OCI-LY7 (cell line): ENCODE measurements around the gene PHACTR1. TPM values are rescaled to one million over a fixed set of nuclear protein-coding genes. Genes with fewer than 3 reads are reported as not detected.

Experiments
- BruUV-seq: library from RNA; stranded (reverse); fragments of 400-500 nt; replicated peaks from 2 replicates; lab custom pipeline; 2021; lab: Mats Ljungman, UMichigan
- CTCF ChIA-PET: fragments of 300-600 bp; sonication (Branson Sonifier 250); formaldehyde crosslinking; loops from one replicate; lab custom pipeline; 2022; ENCODE audit warnings: antibody characterized with exemption; ENCODE audit not compliant: unreplicated experiment; lab: Charles Lee
- POLR2A ChIA-PET: fragments of 300-600 bp; sonication (Branson Sonifier 250); formaldehyde crosslinking; loops from one replicate; lab custom pipeline; 2022; ENCODE audit warnings: antibody characterized with exemption; lab: Charles Lee
- DNase-seq: peaks from one replicate; pipeline ENCODE4 v3.0.0-alpha.2; 2015; ENCODE audit warnings: low spot score
- H2AFZ ChIP-seq: fragments of 200-600 bp; sonication (generic), shearing (Covaris generic); 2 replicates; pipeline ENCODE4 v1.6.1; 2014; ENCODE audit warnings: mild to moderate bottlenecking, antibody characterized with exemption, low read length, moderate library complexity
- H3K27ac ChIP-seq: fragments of 200-600 bp; sonication (generic); 2 replicates; pipeline ENCODE4 v1.5.1; 2014; ENCODE audit warnings: mixed run types, low read depth, mild to moderate bottlenecking, moderate library complexity, low read length, inconsistent platforms; ENCODE audit not compliant: poor library complexity, severe bottlenecking
- H3K36me3 ChIP-seq: fragments of 200-600 bp; sonication (generic); 2 replicates; pipeline ENCODE4 v1.6.1; 2014; ENCODE audit warnings: mild to moderate bottlenecking, antibody characterized with exemption, low read length, moderate library complexity, mixed read lengths; ENCODE audit not compliant: insufficient read depth
- H3K4me1 ChIP-seq: fragments of 200-600 bp; sonication (generic); 2 replicates; pipeline ENCODE4 v1.5.1; 2014; ENCODE audit warnings: mild to moderate bottlenecking, low read length; ENCODE audit not compliant: insufficient read depth, poor library complexity, severe bottlenecking
- H3K4me2 ChIP-seq: fragments of 200-600 bp; sonication (generic); 2 replicates; pipeline ENCODE4 v1.6.1; 2014; ENCODE audit warnings: mild to moderate bottlenecking, low read length
- H3K4me3 ChIP-seq: fragments of 200-600 bp; sonication (generic); 2 replicates; pipeline ENCODE4 v1.5.1; 2014; ENCODE audit warnings: mild to moderate bottlenecking, low read depth, low read length; ENCODE audit not compliant: poor library complexity, severe bottlenecking
- H3K79me2 ChIP-seq: fragments of 200-600 bp; sonication (generic); 2 replicates; pipeline ENCODE4 v1.6.1; 2016; ENCODE audit warnings: low read depth, mild to moderate bottlenecking, low read length, moderate library complexity, mixed read lengths; ENCODE audit not compliant: insufficient read depth
- H3K9me2 ChIP-seq: fragments of 200-600 bp; sonication (generic); 2 replicates; pipeline ENCODE4 v1.6.1; 2016; ENCODE audit warnings: mild to moderate bottlenecking, low read length, mixed read lengths; ENCODE audit not compliant: insufficient read depth
- H3K9me3 ChIP-seq: fragments of 200-600 bp; sonication (generic); 2 replicates; pipeline ENCODE4 v1.6.1; 2014; ENCODE audit warnings: mild to moderate bottlenecking, mixed run types, low read length, mixed read lengths
- H4K20me1 ChIP-seq: fragments of 200-600 bp; sonication (generic); 2 replicates; pipeline ENCODE4 v1.6.1; 2014; ENCODE audit warnings: mild to moderate bottlenecking, antibody characterized with exemption, low read length, moderate library complexity, mixed read lengths; ENCODE audit not compliant: insufficient read depth
- CTCF ChIP-seq: fragments of 200-600 bp; sonication (generic); conservative IDR thresholded peaks from 2 replicates; pipeline ENCODE4 v1.5.1; 2014; ENCODE audit warnings: mild to moderate bottlenecking, antibody characterized with exemption, low read length, moderate library complexity, mixed read lengths
- EZH2phosphoT487 ChIP-seq: fragments of 200-600 bp; sonication (generic); IDR thresholded peaks from 2 replicates; pipeline ENCODE4 v1.6.1; 2018; ENCODE audit warnings: low read depth, borderline replicate concordance, mild to moderate bottlenecking, mixed run types, antibody characterized with exemption, low read length, moderate library complexity, mixed read lengths
- intact Hi-C: fragments of 100-400 bp; cut with micrococcal nuclease; formaldehyde crosslinking; loops from one replicate; pipeline ENCODE4 v1.10.0; 2022; ENCODE audit not compliant: unreplicated experiment
- total RNA-seq, 2 experiments: library from RNA; depleted of rRNA in 1 of 2; stranded (reverse); fragments of >200 nt in 1 of 2; shearing (Covaris generic) in 1 of 2; gene quantifications; 2 replicates each; pipeline ENCODE4 v1.2.3, GENCODE V29; 2014 to 2022

PHACTR1 gene
- total RNA-seq, 2 experiments from 2014 or later, result 25.1 to 46.6 TPM

GRCh38 chr6:13177664-13178063 is 461.1 kb downstream of the PHACTR1 start:
- Histone ChIP-seq H3K4me1 (no peaks in the 10 kb centered on the region), H3K4me3 (no peak overlapping the region), H3K9me3 (no peaks in the 10 kb centered on the region), H2AFZ (no peak overlapping the region), H3K9me2 (no peaks in the 10 kb centered on the region), H3K79me2 (no peaks in the 10 kb centered on the region), H4K20me1 (no peaks in the 10 kb centered on the region), H3K27ac (no peak overlapping the region), H3K36me3 (no peaks in the 10 kb centered on the region), H3K4me2 (no peak overlapping the region)
- no TSS peak for BruUV-seq
- intact Hi-C loops, result no loop called here
- TF ChIP-seq CTCF (no peak), EZH2phosphoT487 (no peak)
- ChIA-PET CTCF (no interaction called here), POLR2A (no interaction called here)
- no peak for DNase-seq

- H3K79me2 ChIP-seq, result no peaks in the 10 kb centered on the region
- no peak overlapping the region for H3K4me3 ChIP-seq
- BruUV-seq, result no TSS peak
- H3K9me2 ChIP-seq, result no peaks in the 10 kb centered on the region
- no peak overlapping the region for H3K27ac ChIP-seq
- no peaks in the 10 kb centered on the region for H3K4me1 ChIP-seq
- POLR2A ChIA-PET, result interaction anchor here (0.9 kb wide), 1 partner anchor 18 kb away, joined by 4 read pairs; no protein-coding TSS in a partner anchor
- no peaks in the 10 kb centered on the region for H3K9me3 ChIP-seq
- H2AFZ ChIP-seq, result no peak overlapping the region
- H3K4me2 ChIP-seq, result no peak overlapping the region
- no peaks in the 10 kb centered on the region for H3K36me3 ChIP-seq
- no peak for TF ChIP-seq CTCF
- TF ChIP-seq EZH2phosphoT487, result no peak
- CTCF ChIA-PET, result no interaction called here
- no peak for DNase-seq
- no peaks in the 10 kb centered on the region for H4K20me1 ChIP-seq
- intact Hi-C loops, result no loop called here
These were observed 461.5 kb downstream of the PHACTR1 start for GRCh38 chr6:13178107-13178506.

GRCh38 chr6:13180538-13180937 is 464.0 kb downstream of the PHACTR1 start:
- Histone ChIP-seq H3K27ac (no peak overlapping the region), H3K4me3 (no peak overlapping the region), H3K9me2 (no peaks in the 10 kb centered on the region), H3K4me2 (no peak overlapping the region), H3K36me3 (no peaks in the 10 kb centered on the region), H3K4me1 (no peaks in the 10 kb centered on the region), H3K79me2 (no peaks in the 10 kb centered on the region), H2AFZ (no peak overlapping the region), H4K20me1 (no peaks in the 10 kb centered on the region), H3K9me3 (no peaks in the 10 kb centered on the region)
- no peak for TF ChIP-seq EZH2phosphoT487
- TF ChIP-seq CTCF, result no peak
- no peak for DNase-seq
- ChIA-PET POLR2A (no interaction called here), CTCF (no interaction called here)
- no TSS peak for BruUV-seq
- intact Hi-C loops, result no loop called here
